AG09319 (cell line): ENCODE data around the gene MYO15A.

Experiments
- DNase-seq: peaks from one replicate; pipeline ENCODE4 v3.0.0-alpha.2; 2010; ENCODE audit warnings: low read depth; ENCODE audit errors: extremely low read depth
- TF ChIP-seq, protein P1 (sequence below): IDR thresholded peaks from 2 replicates; pipeline ENCODE4 v1.5.1; 2011; ENCODE audit warnings: low read depth, mild to moderate bottlenecking, inconsistent platforms, low read length, moderate library complexity

MYO15A gene

DNA sequence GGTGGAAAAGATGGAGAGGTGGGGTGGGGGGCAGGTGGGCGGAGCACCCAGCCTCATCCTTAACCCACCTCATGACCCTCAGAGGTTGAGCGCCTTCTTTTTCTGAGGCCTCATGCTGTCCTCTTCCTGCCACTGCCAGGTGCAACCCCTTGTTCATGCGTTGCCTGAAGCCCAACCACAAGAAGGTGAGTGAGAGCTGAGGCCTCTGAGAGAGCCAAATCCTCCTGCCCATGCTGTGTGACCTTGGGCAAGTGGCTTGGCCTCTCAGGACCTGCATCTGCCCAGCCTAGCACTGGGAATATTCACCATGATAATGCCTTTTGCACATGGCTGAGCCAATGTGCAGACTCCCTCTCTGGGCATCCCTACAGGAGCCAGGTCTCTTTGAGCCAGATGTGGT is 32.1 kb downstream of the MYO15A start:
- no peak for DNase-seq
- TF ChIP-seq, protein P1, sequence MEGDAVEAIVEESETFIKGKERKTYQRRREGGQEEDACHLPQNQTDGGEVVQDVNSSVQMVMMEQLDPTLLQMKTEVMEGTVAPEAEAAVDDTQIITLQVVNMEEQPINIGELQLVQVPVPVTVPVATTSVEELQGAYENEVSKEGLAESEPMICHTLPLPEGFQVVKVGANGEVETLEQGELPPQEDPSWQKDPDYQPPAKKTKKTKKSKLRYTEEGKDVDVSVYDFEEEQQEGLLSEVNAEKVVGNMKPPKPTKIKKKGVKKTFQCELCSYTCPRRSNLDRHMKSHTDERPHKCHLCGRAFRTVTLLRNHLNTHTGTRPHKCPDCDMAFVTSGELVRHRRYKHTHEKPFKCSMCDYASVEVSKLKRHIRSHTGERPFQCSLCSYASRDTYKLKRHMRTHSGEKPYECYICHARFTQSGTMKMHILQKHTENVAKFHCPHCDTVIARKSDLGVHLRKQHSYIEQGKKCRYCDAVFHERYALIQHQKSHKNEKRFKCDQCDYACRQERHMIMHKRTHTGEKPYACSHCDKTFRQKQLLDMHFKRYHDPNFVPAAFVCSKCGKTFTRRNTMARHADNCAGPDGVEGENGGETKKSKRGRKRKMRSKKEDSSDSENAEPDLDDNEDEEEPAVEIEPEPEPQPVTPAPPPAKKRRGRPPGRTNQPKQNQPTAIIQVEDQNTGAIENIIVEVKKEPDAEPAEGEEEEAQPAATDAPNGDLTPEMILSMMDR, result no peak

DNA sequence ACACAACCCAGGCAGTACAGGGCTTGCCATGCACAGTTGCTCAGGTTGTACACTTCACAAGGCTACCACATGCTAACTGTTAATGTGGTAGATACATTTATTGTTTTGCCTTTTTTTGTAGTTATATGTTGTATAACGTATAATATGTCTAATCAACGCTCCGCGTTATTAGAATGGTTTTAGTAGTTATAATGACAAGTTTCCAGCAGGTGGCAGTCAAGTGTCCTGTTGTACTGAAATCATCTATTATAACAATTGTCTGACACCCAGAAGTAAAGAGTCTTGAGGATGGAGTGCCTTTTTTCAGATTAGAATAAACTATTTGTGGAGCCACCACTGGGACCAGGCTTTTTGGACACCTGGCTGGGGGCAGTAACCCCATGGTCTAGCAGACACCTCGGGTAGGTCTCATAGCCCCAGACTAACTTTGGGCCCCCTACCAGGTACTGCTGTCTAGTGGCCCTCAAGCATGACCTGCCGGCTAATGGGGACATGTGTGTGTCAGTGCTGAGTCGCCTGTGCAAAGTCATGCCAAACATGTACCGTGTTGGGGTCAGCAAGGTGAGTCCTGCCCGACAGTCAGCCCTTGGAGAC is 32.8 kb downstream of the MYO15A start:
- TF ChIP-seq, protein P1, result peak; percentile 52
- peak; percentile 22 for DNase-seq

DNA sequence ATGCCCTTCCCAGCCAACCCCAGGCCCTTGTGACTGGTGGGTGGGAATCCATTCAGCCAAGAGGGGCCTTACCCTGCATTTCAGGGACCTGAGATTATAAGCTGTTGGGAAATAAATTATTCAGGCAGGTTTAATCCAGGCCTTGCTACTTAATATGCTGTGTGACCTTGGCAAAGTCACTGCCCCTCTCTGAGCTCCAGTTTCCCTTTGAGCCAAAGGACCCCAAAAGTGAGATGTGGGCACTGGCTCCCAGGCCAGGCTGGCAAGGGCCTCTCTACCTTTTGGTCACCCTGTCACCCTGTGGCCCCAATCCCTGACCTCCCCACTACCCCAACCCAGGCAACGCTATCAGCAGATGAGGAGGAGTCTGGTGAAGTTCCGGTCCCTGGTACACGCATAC is 33.9 kb downstream of the MYO15A start:
- DNase-seq, result no peak
- TF ChIP-seq, protein P1, result no peak

DNA sequence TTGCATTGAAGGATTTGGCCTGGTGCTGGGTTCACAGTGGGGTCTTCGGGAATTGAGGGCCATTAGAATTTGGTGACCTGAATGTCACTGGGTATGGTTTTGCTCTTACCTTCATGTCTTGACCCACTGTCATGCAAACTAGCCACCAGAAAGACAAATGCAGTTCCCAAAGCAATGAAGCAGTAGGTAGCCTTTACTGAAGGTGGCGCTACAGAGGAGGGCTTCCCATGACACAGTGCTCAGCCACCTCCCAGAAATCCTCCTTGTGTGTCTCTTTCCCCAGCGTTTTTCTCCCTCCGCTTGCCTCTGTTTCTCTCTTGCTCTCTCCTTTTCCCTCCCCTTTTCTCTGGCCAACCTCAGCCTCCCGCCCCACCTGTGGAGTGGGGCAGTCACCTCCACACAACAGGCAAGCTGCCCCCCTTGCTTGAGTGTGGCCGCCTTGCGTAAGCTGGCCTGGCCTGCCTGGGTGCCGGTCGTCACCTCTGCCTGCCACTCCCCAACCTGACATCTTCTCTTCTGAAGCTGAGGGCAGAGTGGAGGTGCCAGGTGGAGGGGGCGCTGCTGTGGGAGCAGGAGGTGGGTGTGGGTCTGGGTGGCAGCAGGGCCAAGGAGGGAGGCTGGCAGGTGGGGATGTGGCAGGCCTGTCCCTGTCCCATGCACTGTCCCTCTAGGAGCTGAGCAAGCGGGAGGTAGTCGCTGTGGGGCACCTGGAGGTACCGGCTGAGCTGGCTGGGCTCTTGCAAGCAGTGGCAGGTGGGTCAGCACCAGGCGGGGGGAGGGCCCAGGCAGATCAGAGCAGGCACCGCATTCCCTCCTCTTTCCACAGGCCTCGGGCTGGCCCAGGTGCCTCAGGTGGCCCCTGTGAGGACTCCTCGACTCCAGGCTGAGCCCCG is 34.7 kb downstream of the MYO15A start:
- DNase-seq, result no peak
- TF ChIP-seq, protein P1, result peak; percentile 23

DNA sequence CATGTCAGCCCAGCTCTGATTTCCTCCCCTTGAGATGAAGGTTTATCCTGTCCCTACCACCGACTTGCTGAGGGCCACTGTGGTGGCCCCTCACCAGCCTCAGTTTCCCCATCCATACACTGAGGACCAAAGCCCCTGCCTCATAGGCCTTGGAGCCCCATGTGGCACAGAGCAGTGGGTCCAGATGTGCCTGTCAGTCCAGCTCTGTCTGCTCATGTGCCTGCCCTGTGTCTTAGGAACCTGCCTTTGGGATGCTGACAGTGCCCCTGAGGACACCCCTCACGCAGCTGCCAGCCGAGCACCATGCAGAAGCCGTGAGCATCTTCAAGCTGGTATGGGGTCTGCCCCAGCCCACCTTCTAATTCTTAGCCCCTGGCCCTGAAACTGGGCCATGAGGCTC is 35.7 kb downstream of the MYO15A start:
- TF ChIP-seq, protein P1, result no peak
- DNase-seq, result no peak

DNA sequence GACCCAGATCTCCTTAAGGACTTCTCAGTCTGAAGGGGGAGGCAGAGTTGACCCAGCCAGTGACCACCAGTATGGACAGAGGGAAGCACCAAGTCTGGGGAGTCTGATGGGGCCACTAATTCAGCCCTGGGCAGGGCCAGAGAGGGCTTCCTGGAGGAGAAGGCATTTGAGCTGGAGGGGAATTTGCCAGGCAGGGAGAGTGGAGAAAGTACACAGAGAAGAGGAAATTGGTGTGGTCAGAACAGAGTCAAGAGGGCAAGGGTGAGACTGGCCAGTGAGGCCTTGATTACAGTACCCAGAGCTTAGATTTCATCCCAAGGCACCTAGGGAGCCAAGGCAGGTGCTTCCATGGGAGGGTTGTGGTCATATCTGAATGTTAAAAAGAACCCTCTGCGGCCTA is 36.3 kb downstream of the MYO15A start:
- no peak for DNase-seq
- TF ChIP-seq, protein P1, result no peak

DNA sequence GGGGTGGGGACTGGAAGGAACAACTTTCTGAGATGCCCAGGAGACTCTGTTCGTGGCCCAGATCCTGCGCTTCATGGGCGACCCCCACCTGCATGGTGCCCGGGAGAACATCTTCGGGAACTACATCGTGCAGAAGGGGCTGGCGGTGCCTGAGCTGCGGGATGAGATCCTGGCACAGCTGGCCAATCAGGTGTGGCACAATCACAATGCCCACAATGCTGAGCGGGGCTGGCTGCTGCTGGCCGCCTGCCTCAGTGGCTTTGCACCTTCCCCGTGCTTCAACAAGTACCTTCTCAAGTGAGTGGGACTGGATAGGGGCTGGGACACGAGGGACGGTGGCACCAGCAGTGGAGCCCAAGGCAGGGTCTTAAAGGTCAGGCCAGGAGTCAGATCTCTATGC is 37.3 kb downstream of the MYO15A start:
- TF ChIP-seq, protein P1, result no peak
- DNase-seq, result no peak
